Mesenchymal stem cell (in vitro differentiated cells and primary cell): ENCODE results near the gene GHDC. TPM values are rescaled to one million over a fixed set of nuclear protein-coding genes. Genes with fewer than 3 reads are reported as not detected.
A peak's percentile ranks its signal among the peaks of the same experiment; 100 is the strongest.
"Not testable (repeated sequence)": the region's sequence is repeated elsewhere in the genome, so short reads cannot be mapped to it uniquely, and the experiment has no call there.

Source experiments
- DNase-seq: peaks from one replicate; pipeline ENCODE4 v3.0.0-alpha.2; 2013
- H2AFZ ChIP-seq: one replicate; pipeline ENCODE4 v1.6.1; 2013; ENCODE audit warnings: low read depth, mild to moderate bottlenecking, control low read depth, inconsistent platforms, low read length, moderate library complexity
- H2AK5ac ChIP-seq: 2 replicates; pipeline ENCODE4 v1.6.1; 2013; ENCODE audit warnings: low read length, moderate library complexity, mild to moderate bottlenecking, inconsistent platforms; ENCODE audit not compliant: severe bottlenecking
- H2BK120ac ChIP-seq: one replicate; pipeline ENCODE4 v1.6.1; 2013; ENCODE audit warnings: low read depth, mild to moderate bottlenecking, inconsistent platforms, low read length, moderate library complexity
- H2BK12ac ChIP-seq, 2 experiments: one replicate each; pipeline ENCODE4 v1.6.1; 2013; ENCODE audit warnings: inconsistent platforms in 2 of 2, low read length in 2 of 2, mild to moderate bottlenecking in 2 of 2, moderate library complexity in 2 of 2, control low read depth in 1 of 2
- H2BK15ac ChIP-seq: one replicate; pipeline ENCODE4 v1.6.1; 2013; ENCODE audit warnings: mild to moderate bottlenecking, low read depth, inconsistent platforms; ENCODE audit not compliant: poor library complexity, severe bottlenecking
- H2BK5ac ChIP-seq: 2 replicates; pipeline ENCODE4 v1.6.1; 2013; ENCODE audit warnings: low read depth, mild to moderate bottlenecking, low read length, control low read depth, inconsistent platforms; ENCODE audit not compliant: poor library complexity, severe bottlenecking
- H3K14ac ChIP-seq, 2 experiments: one replicate each; pipeline ENCODE4 v1.6.1; 2013; ENCODE audit warnings: inconsistent platforms in 2 of 2, low read length in 2 of 2, control low read depth in 1 of 2, mild to moderate bottlenecking in 1 of 2, moderate library complexity in 1 of 2
- H3K18ac ChIP-seq, 2 experiments: one replicate each; pipeline ENCODE4 v1.6.1; 2013; ENCODE audit warnings: inconsistent platforms in 2 of 2, low read length in 2 of 2, control low read depth in 1 of 2, low read depth in 1 of 2, mild to moderate bottlenecking in 1 of 2
- H3K23ac ChIP-seq, 2 experiments: one replicate each; pipeline ENCODE4 v1.6.1; 2013; ENCODE audit warnings: inconsistent platforms in 2 of 2, low read length in 2 of 2, mild to moderate bottlenecking in 2 of 2, moderate library complexity in 2 of 2, control low read depth in 1 of 2
- H3K27ac ChIP-seq: 2 replicates; pipeline ENCODE4 v1.5.1; 2013; ENCODE audit warnings: mild to moderate bottlenecking, moderate library complexity, low read length, control low read depth, inconsistent platforms; ENCODE audit not compliant: poor library complexity, severe bottlenecking
- H3K27me3 ChIP-seq, 2 experiments: 2 replicates each; pipeline versions ENCODE4 v1.6.1 to v1.7.0; 2013; ENCODE audit warnings: low read length in 2 of 2, mild to moderate bottlenecking in 2 of 2, moderate library complexity in 2 of 2, control low read depth in 1 of 2, inconsistent platforms in 1 of 2; ENCODE audit not compliant: control insufficient read depth in 1 of 2, insufficient read depth in 1 of 2
- H3K36me3 ChIP-seq, 2 experiments: 2 replicates each; pipeline versions ENCODE4 v1.6.1 to v1.7.0; 2013; ENCODE audit warnings: low read length in 2 of 2, control low read depth in 1 of 2, inconsistent platforms in 1 of 2, low read depth in 1 of 2, mild to moderate bottlenecking in 1 of 2; ENCODE audit not compliant: insufficient read depth in 2 of 2, control insufficient read depth in 1 of 2
- H3K4ac ChIP-seq, 2 experiments: one replicate each; pipeline ENCODE4 v1.6.1; 2013; ENCODE audit warnings: inconsistent platforms in 2 of 2, low read length in 2 of 2, mild to moderate bottlenecking in 2 of 2, moderate library complexity in 2 of 2, control low read depth in 1 of 2, low read depth in 1 of 2
- H3K4me1 ChIP-seq: 2 replicates; pipeline ENCODE4 v1.6.1; 2013; ENCODE audit warnings: low read depth, low read length, control low read depth; ENCODE audit not compliant: control insufficient read depth, insufficient read depth
- H3K4me2 ChIP-seq: 2 replicates; pipeline ENCODE4 v1.6.1; 2013; ENCODE audit warnings: low read length, mild to moderate bottlenecking, inconsistent platforms; ENCODE audit not compliant: poor library complexity, severe bottlenecking
- H3K4me3 ChIP-seq, 2 experiments: 2 replicates each; pipeline versions ENCODE4 v1.5.1 to v1.7.0; 2013; ENCODE audit warnings: low read length in 2 of 2, mild to moderate bottlenecking in 2 of 2, control low read depth in 1 of 2, low read depth in 1 of 2; ENCODE audit not compliant: insufficient read depth in 1 of 2
- H3K79me1 ChIP-seq: replicated peaks from 2 replicates; pipeline ENCODE4 v1.6.1; 2013; ENCODE audit warnings: mild to moderate bottlenecking, control low read depth, low read length, inconsistent platforms; ENCODE audit not compliant: poor library complexity, severe bottlenecking
- H3K9ac ChIP-seq: 2 replicates; pipeline ENCODE4 v1.7.0; 2013; ENCODE audit warnings: mild to moderate bottlenecking, low read length, moderate library complexity
- H3K9me3 ChIP-seq: 2 replicates; pipeline ENCODE4 v1.7.0; 2013; ENCODE audit warnings: mild to moderate bottlenecking, low read length; ENCODE audit not compliant: control insufficient read depth
- H4K8ac ChIP-seq: one replicate; pipeline ENCODE4 v1.6.1; 2013; ENCODE audit warnings: inconsistent platforms, mild to moderate bottlenecking, low read length, moderate library complexity
- H4K91ac ChIP-seq: one replicate; pipeline ENCODE4 v1.6.1; 2013; ENCODE audit warnings: mild to moderate bottlenecking, low read length, inconsistent platforms
- WGBS: methylation state at CpG from one replicate; pipeline ENCODE4 v1.1.7; 2013; ENCODE audit warnings: mixed read lengths; 5-methylcytosine and 5-hydroxymethylcytosine counted together
- polyA plus RNA-seq, 2 experiments: library from polyadenylated mRNA; stranded (reverse); fragments of 200-250 nt; gene quantifications; one replicate each; pipeline ENCODE4 v1.2.3, GENCODE V29; 2013

Gene GHDC
- polyA plus RNA-seq (2013, experiment 1 of 2): 0.65 TPM
- polyA plus RNA-seq (2013, experiment 2 of 2): 0.59 TPM

- Histone ChIP-seq H3K14ac (peak within 1 kb of the TSS in 1 of 2 experiments; percentile 53), H3K18ac (peak within 1 kb of the TSS; percentile 3 to 79), H2BK12ac (peak within 1 kb of the TSS in 1 of 2 experiments; percentile 21), H3K9ac (peak within 1 kb of the TSS; percentile 92), H2BK15ac (no peak within 1 kb of the TSS), H4K8ac (peak within 1 kb of the TSS; percentile 80), H2AK5ac (no peak within 1 kb of the TSS), H3K9me3 (no peaks in the 10 kb centered on the region), H3K4ac (peak within 1 kb of the TSS in 1 of 2 experiments; percentile 32), H3K79me1 (no peaks in the 10 kb centered on the region), H2BK5ac (no peak within 1 kb of the TSS), H2BK120ac (peak within 1 kb of the TSS; percentile 12), H3K27ac (no peak within 1 kb of the TSS), H2AFZ (peak within 1 kb of the TSS; percentile 67), H3K4me3 (peak within 1 kb of the TSS; percentile 16 to 92), H4K91ac (peak within 1 kb of the TSS; percentile 28), H3K27me3 (no peaks in the 10 kb centered on the region), H3K36me3 (peaks cover 0 to 6% of the 10 kb centered on the region in 2 experiments), H3K4me2 (no peak within 1 kb of the TSS), H3K4me1 (peaks cover 6% of the 10 kb centered on the region), H3K23ac (no peak within 1 kb of the TSS)
- peak; percentile 57 for DNase-seq
- 63% methylated on average over 19 of the region's 24 CpGs for WGBS
Measured at GRCh38 chr17:42193969-42194899, at the start of gene GHDC. GHDC (minus strand) TSS chr17:42194494; CDS start chr17:42193581, 913 bp downstream.

GRCh38 chr17:42243493-42243982, 49.2 kb upstream of the GHDC start:
- H3K14ac ChIP-seq: no peak overlapping the region
- no peak overlapping the region for H2BK12ac ChIP-seq
- H2BK5ac ChIP-seq: no peak overlapping the region
- no peak overlapping the region for H3K18ac ChIP-seq
- DNase-seq: no peak
- no peak overlapping the region for H2AFZ ChIP-seq
- H3K79me1 ChIP-seq: peaks cover 20% of the 10 kb centered on the region
- no peak overlapping the region for H4K91ac ChIP-seq
- no peak overlapping the region for H2BK120ac ChIP-seq
- H4K8ac ChIP-seq: no peak overlapping the region
- H3K36me3 ChIP-seq: no peaks in the 10 kb centered on the region
- peaks cover 2% of the 10 kb centered on the region for H3K4me1 ChIP-seq
- no peaks in the 10 kb centered on the region for H3K9me3 ChIP-seq
- H3K4me3 ChIP-seq: no peak overlapping the region
- no peak overlapping the region for H3K4me2 ChIP-seq
- no peak overlapping the region for H3K27ac ChIP-seq
- 98% methylated on average over 5 of the region's 5 CpGs for WGBS
- H3K23ac ChIP-seq: no peak overlapping the region
- H2BK15ac ChIP-seq: no peak overlapping the region
- no peaks in the 10 kb centered on the region for H3K27me3 ChIP-seq
- H2AK5ac ChIP-seq: no peak overlapping the region
- H3K9ac ChIP-seq: no peak overlapping the region
- H3K4ac ChIP-seq: no peak overlapping the region

- Histone ChIP-seq H3K9ac (no peak overlapping the region), H2BK120ac (no peak overlapping the region), H2BK15ac (no peak overlapping the region), H3K36me3 (no peaks in the 10 kb centered on the region), H3K4me1 (no peaks in the 10 kb centered on the region), H2AK5ac (no peak overlapping the region), H3K4ac (no peak overlapping the region), H3K14ac (no peak overlapping the region), H3K23ac (no peak overlapping the region), H3K9me3 (no peaks in the 10 kb centered on the region), H3K4me3 (no peak overlapping the region), H3K27me3 (no peaks in the 10 kb centered on the region), H4K8ac (no peak overlapping the region), H4K91ac (no peak overlapping the region), H2AFZ (no peak overlapping the region), H2BK12ac (no peak overlapping the region), H3K18ac (no peak overlapping the region), H3K27ac (no peak overlapping the region), H3K79me1 (peaks cover 17% of the 10 kb centered on the region), H3K4me2 (no peak overlapping the region), H2BK5ac (no peak overlapping the region)
- WGBS: no CpG with 5 or more reads among the region's 1 CpG
- no peak for DNase-seq
Measured at GRCh38 chr17:42241871-42242270, 47.6 kb upstream of the GHDC start.

- H3K4me2 ChIP-seq, H2AFZ ChIP-seq, H2BK120ac ChIP-seq, H3K4ac ChIP-seq, H3K23ac ChIP-seq, H3K9ac ChIP-seq, H3K36me3 ChIP-seq, H3K9me3 ChIP-seq, H3K18ac ChIP-seq, DNase-seq, H2BK15ac ChIP-seq, H4K91ac ChIP-seq, H2AK5ac ChIP-seq, H3K4me1 ChIP-seq, H2BK12ac ChIP-seq, H3K14ac ChIP-seq, H3K4me3 ChIP-seq, H4K8ac ChIP-seq, H3K27ac ChIP-seq, H2BK5ac ChIP-seq, H3K27me3 ChIP-seq: not testable (repeated sequence)
- peaks cover 17% of the 10 kb centered on the region for H3K79me1 ChIP-seq
- 94% methylated on average over 3 of the region's 4 CpGs for WGBS
Measured at GRCh38 chr17:42240863-42241262, 46.6 kb upstream of the GHDC start.
